Omental fat pad (tissue), 4 donors: ENCODE results near the gene STRN3. TPM values are rescaled to one million over a fixed set of nuclear protein-coding genes. Genes with fewer than 3 reads are reported as not detected.

Experiments
- ATAC-seq: fragments of 150-250 bp; one replicate; pipeline ENCODE4 v1.9.1; 2016; ENCODE audit warnings: mild to moderate bottlenecking, moderate library complexity; ENCODE audit not compliant: low FRiP score
- DNase-seq: peaks from one replicate; pipeline ENCODE4 v3.0.0-alpha.2; 2019; ENCODE audit warnings: low spot score
- CTCF ChIP-seq, 3 donors: fragments of 450-650 bp; IDR thresholded peaks; one replicate each; pipeline ENCODE4 v1.5.1; 2016 to 2017; ENCODE audit warnings: antibody characterized with exemption in 3 of 3, mild to moderate bottlenecking in 3 of 3, moderate library complexity in 2 of 3
- total RNA-seq, 4 donors: library from RNA; depleted of rRNA; stranded (reverse); fragments of >200 nt; gene quantifications; one replicate each; pipeline ENCODE4 v1.1.0, GENCODE V29; 2016

Gene STRN3
- total RNA-seq, 4 donors from 2014 or later, result 35.6 to 56.7 (median 43.8) TPM

- DNase-seq (no peak), ATAC-seq (no peak)
- TF ChIP-seq CTCF (IDR thresholded peaks at IDR 0.05), result no peak
Measured at GRCh38 chr14:30993071-30993470, 33.1 kb downstream of the STRN3 start.

DNA sequence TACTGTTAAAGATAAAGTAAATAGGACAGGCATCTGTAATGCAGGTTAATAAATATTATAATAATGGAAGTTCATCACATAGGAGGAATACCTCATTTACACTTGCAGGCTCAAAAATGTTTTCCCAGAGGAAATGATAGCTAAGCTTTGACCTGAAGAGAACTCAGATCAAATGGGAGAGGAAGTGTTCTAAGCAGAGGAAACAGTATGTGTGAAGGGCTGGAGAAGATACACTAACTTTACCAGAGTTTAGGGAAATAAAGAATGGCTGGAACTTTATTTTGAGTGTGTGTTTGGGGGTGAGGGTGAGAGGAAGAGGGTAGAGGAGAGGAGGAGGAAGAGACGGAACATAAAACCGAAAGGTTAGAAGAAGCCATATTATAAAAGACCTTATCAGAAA is 34.8 kb downstream of the STRN3 start:
- TF ChIP-seq CTCF (IDR thresholded peaks at IDR 0.05), result no peak
- DNase-seq (no peak), ATAC-seq (no peak)

DNA sequence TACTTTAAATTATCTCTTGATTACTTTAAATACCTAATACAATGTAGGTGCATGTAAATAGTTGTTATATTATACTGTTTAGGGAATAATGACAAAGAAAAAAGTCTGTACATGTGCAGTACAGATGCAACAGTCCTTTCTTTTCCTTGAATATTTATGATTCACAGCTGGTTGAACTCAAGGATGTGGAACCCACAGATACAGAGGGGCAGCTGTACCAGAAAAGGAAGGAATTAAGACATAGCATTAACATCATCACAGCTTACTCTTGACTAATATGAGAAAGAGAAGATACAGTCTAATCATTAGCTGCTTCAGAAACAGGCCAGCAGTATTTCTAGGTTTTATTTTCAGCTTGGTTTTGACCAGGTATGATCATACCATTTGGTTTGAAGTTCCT is 35.4 kb downstream of the STRN3 start:
- DNase-seq, result no peak
- no peak for TF ChIP-seq CTCF (IDR thresholded peaks at IDR 0.05)
- ATAC-seq, result no peak

DNA sequence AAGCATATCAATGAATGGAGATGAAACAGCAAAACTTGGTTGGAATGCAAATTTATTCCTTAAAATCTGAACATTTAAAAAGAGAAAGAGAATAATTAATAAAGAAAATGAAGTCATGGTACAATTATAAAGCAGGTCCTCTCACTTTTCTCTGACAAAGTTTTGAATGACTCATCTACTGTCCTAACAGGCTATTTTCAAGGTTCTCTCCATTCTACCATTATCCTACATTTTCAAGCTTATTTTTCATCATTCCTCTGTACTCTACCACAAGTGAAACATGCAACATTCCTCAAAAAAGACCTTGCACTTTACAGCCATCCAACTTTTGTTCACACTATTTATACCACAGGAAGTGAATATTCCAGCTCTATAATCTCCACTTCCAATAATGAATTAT is 37.7 kb downstream of the STRN3 start:
- no peak for DNase-seq
- TF ChIP-seq CTCF (IDR thresholded peaks at IDR 0.05), result no peak
- no peak for ATAC-seq

- no peak for TF ChIP-seq CTCF (IDR thresholded peaks at IDR 0.05)
- no peak for ATAC-seq
- DNase-seq, result no peak
Measured at GRCh38 chr14:30985796-30986195, 40.4 kb downstream of the STRN3 start.

GRCh38 chr14:30983858-30984257 is 42.3 kb downstream of the STRN3 start:
- ATAC-seq, result no peak
- DNase-seq, result no peak
- no peak for TF ChIP-seq CTCF (IDR thresholded peaks at IDR 0.05)

- DNase-seq (no peak), ATAC-seq (no peak)
- no peak for TF ChIP-seq CTCF (IDR thresholded peaks at IDR 0.05)
Measured at GRCh38 chr14:30982533-30982932, 43.6 kb downstream of the STRN3 start.
